NT2/D1 (cell line): ENCODE results near the gene EPC1.

Source experiments
- YY1 ChIP-seq: IDR thresholded peaks from 2 replicates; pipeline ENCODE4 v1.6.1; 2011; ENCODE audit not compliant: insufficient read length, insufficient read depth
- ZNF274 ChIP-seq: IDR thresholded peaks from 2 replicates; pipeline ENCODE4 v1.6.1; 2011; ENCODE audit warnings: mild to moderate bottlenecking, low read depth, low read length

DNA sequence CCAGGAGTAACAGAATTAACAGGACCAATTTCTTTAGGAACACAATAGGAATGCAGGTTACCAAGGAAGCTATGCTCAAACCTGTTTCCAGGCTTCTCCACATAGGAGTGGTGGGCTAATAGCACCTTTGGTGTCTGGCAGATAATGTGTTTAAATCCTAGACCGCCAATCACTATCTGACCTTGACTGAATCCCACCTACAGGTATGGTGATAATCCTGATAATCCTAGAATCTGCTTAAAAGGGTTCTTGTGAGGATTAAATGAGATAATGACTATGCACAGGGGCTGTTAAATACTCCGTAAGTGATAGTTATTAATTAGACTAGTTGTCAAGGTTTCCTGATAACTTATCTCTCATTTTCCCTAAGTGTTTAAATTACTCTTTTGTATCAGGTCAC is 81.2 kb downstream of the EPC1 start:
- TF ChIP-seq YY1 (no peak), ZNF274 (no peak)
